Activated CD4-positive, alpha-beta T cell treated with anti-CD3 and anti-CD28 coated beads, Interleukin-2, amount 50 U/mL, for 16 hours (primary cell): ENCODE data around the gene ARTN.

Experiments
- DNase-seq: peaks from one replicate; pipeline ENCODE4 v3.0.0-alpha.2; 2020

ARTN gene, protein sequence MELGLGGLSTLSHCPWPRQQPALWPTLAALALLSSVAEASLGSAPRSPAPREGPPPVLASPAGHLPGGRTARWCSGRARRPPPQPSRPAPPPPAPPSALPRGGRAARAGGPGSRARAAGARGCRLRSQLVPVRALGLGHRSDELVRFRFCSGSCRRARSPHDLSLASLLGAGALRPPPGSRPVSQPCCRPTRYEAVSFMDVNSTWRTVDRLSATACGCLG

DNA sequence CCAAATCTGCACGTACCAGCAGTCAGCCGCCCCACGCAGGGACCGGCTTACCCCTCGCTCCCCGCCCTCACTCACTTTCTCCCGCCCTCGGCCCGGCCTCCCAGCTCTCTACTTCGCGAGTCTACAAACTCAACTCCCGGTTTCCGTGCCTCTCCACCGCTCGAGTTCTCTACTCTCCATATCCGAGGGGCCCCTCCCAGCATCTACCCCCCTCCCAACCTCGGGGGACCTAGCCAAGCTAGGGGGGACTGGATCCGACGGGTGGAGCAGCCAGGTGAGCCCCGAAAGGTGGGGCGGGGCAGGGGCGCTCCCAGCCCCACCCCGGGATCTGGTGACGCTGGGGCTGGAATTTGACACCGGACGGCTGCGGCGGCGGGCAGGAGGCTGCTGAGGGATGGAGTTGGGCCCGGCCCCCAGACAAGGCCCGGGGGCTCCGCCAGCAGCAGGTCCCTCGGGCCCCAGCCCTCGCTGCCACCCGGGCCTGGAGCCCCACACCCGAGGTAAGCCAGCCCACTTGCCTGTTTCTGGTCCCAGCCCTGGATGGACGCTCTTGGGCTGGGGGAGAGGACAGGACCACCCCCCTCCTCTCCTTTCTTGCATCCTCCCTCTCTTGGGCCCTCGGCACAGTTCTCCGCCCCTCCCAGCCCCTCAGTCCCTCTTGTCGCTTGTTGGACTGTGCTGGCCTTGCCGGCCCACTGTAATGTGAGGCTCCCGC, at the start of gene ARTN:
TSS of gene ARTN (plus strand) at position 416 of the 715 bp plus-strand sequence. CDS start 1,856 bp downstream, outside the sequence.
- no peak for DNase-seq

GRCh38 chr1:43885279-43885801, 48.3 kb upstream of the ARTN start:
- DNase-seq, result no peak

DNA sequence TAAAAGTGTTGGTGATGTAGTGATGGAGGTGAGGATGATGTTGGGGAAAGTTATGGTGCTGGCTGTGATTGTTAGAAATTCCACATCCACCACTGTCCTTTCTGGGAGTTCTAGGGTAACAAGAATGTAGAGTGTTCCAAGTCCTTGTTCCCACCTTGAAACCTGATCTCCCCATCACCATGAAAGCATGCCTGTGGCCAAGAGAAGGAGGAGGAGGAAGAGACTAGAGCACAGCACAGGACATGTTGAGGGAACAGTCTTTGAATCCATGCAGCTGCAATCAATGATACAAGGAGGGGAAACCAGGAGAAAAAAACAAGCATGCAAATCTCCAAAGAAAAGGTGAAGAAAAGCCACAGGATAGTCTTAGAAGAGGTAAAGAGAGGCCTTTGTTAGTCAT, 45.9 kb upstream of the ARTN start:
- DNase-seq, result no peak

DNA sequence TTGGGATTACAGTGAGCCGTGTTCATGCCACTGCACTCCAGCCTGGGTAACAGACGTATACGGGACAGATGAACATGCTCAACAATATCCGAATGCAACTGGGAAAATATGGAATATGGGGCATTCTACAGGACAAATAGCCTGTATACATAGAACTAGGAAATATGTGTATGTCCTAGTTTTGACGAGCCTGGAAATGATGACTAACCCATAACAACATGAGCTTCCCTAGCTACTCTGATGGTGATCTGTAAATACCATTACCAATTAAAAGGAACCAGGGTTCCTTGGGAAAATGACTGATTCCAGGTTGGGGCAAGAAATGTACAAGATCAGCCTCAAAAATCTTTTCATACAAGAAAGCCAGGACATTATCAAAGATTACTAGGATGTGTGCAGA, 42.8 kb upstream of the ARTN start:
- DNase-seq, result no peak

GRCh38 chr1:43893006-43893405, 40.6 kb upstream of the ARTN start:
- no peak for DNase-seq

GRCh38 chr1:43898981-43899380, 34.6 kb upstream of the ARTN start:
- DNase-seq, result no peak

- DNase-seq, result no peak
These were observed 33.2 kb upstream of the ARTN start for GRCh38 chr1:43900386-43900785.

DNA sequence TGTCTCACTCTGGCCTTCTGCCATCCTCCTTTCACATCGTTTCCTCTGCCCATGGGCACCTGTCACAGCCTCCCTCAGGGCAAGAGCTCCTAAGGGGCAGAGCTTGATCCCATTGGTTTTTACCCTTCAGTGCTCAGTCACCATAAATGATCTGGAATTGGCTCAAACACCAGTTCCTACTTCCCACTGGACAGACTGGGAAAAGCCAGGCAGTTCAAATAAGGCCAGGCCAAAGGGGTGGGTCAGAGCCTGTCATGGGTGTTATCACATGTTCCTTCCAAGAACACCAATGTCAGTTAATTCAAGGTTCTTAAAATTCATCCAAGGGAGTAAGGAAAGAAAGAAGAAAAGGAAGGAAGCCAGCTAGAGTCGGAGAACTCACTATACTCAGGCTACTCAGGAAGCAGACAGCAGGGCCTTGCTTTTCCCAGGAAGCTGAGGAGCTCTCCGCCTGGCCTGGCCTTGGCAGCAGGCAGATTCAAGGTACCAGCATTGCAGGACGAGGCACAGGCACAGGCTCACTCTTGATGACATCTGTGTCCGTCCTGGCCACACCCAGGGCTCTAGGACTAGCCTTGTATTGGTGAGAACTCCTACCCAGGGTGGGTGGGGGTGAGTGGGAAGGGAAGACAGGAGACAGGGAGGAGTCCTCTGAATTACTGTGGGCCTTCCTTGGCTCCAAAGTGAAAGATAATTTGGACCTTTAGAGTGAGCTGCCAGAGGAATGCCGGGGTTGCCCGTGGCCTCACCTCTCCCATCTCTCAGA, 32.2 kb upstream of the ARTN start:
- DNase-seq, result no peak

DNA sequence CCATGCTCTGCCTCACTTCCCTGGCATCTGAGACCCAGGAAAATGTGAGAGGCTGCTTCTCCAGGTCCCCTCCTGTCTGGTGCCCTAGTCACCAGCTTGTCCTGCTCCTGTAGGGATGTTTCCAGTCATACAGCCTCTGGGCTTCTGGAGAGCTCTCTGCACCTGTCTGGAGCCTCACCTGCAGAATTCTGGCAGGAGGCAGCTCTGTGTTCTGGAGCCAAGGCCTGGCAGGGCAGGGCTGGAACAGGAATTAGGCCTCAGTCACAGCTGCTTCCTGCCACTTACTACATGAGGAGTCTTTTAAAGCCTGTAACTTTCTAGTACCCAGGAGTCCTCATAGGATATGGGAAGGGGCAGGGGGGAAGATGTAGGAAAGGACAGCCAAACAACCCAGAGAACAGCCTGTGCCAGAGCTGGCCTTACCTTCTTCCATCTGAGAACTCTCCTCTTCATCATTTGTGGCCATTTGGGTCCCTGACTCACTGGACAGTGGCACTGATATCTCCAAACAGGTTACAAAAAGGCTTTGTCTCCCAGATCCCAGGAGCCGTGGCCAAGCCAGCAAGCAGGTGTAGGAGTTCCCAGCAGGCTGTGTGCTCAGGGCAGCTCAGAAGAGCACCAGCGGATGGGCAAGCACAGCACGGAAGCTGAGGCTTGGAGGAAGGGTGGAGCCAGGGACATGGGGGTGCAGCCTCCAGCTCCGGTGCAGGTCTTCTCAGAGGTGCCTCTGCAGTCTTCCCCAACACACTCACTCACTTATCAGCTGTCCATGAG, 31.4 kb upstream of the ARTN start:
- no peak for DNase-seq

GRCh38 chr1:43904660-43905551, 28.7 kb upstream of the ARTN start:
- DNase-seq, result no peak

DNA sequence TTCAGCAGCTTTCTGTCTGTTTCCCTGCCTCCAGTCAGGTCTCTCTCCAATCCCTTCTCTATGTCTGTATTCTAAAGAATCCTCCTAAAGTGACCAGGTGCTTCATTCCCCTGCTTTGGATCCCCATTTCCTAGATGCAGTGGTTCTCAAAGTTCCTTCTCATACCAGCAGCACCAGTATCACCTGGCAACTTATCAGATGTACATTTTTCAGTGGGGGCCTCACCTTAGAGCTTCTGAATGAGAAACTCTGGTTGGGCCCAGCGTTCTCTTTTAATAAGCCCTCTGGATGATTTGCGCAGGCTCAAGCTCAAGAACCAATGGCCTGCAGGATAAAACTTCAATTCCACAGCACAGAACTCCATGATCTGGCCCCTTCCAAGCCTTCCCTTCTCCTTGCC, 25.4 kb upstream of the ARTN start:
- DNase-seq, result no peak

GRCh38 chr1:43908858-43909257, 24.7 kb upstream of the ARTN start:
- DNase-seq, result no peak

- DNase-seq, result no peak
These were observed 23.3 kb upstream of the ARTN start for GRCh38 chr1:43910343-43910742.

GRCh38 chr1:43912607-43913006, 21.0 kb upstream of the ARTN start:
- DNase-seq, result no peak

DNA sequence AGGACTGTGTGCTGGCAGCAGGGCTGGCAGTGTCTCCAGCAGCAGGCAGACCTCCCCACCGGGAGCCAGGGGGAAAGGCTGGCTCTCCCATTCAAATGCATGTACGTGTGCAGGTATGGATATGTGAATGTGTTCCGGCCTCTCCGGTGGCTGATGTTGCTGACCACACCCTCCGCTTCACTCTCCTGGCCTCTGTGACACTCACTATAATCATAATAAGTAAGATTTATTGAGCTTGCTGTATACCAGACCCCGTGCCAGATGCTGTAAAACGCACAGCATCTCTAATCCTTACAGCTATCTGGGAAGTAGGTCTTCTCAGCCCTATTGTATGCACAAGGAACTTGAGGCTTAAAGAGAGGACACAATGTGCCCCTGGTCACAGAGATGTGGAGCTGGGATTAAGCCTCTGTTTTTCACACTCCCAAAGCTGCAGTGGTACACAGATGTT, 20.5 kb upstream of the ARTN start:
- DNase-seq, result no peak

GRCh38 chr1:43913666-43914360, 19.8 kb upstream of the ARTN start:
- DNase-seq, result no peak

DNA sequence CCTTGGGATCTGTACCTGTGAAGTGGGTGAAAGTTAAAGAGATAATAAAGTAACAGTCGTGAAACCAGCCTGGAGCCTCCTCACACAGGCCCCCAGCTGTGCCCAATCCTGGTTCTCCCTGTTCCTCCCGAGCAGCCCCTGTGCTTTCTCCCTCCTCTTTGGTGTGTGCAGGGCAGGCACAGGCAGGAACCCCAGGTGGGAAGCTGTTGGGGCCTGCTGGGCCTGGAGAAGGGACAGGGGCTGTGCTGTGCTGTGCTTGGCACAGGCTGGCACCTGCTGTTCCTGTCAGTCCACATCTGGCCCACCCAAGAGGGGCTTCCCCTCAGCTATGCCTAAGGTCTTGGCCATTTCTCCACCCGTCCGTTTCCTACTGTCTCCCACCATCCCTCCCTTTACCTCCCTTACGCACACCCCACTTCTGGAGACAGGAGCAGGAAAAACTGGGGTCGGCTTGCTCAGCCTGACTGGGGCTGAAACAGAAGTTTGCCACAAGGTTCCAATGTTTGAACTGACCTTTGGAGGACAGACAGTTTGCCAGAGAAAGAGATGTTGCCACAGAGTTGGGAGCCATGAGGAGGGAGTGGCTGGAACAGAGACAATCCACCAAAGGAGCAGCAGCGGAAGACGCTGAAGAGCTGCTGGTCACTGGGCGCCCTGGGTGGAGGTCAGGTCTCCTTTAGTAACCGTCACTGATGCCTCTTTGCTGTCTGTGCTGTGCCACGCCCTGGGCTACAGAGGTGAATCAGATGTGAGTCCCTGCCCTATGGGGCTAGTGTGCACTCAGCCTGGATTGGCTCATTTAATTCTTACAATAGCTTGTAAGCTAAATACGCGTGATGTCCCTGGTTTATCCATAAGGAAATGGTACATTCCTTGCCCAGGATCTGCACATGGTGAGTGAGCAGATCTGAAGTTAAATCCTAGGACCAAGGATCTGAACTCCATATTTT, 18.8 kb upstream of the ARTN start:
- DNase-seq, result no peak

DNA sequence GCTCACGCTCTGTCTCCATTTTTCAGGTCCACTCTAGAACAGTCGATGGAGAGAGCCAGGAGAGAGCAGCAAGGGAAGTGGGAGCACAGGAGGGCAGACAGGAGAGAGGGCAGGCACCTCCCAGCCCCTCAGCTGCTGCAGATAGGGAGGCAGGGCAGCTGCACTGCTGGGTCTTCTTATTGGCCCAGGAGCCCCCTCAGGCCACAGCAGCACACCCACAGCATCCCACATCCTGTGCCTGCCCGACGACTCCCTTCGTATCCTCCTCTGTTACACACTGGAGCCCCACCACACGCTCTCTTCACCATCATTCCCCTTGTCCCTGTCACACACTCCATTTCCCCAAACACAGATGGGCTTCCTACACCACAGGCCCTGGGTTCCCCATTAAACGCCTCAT, 13.7 kb upstream of the ARTN start:
- DNase-seq, result no peak

GRCh38 chr1:43921022-43921421, 12.6 kb upstream of the ARTN start:
- DNase-seq, result no peak

GRCh38 chr1:43924516-43924915, 9.1 kb upstream of the ARTN start:
- DNase-seq, result no peak
